B cell (primary cell): Measurements from ENCODE around the gene ANKS1B.

Source experiments
- CTCF ChIP-seq: fragments of 200-600 bp; IDR thresholded peaks from one replicate; pipeline ENCODE4 v1.8.0; 2022; ENCODE audit warnings: antibody characterized with exemption, mild to moderate bottlenecking
- EZH2 ChIP-seq: IDR thresholded peaks from 2 replicates; pipeline ENCODE4 v1.6.1; 2012; ENCODE audit warnings: borderline replicate concordance, low read depth, mild to moderate bottlenecking, moderate library complexity, low read length; ENCODE audit not compliant: insufficient read depth, poor library complexity, severe bottlenecking

DNA sequence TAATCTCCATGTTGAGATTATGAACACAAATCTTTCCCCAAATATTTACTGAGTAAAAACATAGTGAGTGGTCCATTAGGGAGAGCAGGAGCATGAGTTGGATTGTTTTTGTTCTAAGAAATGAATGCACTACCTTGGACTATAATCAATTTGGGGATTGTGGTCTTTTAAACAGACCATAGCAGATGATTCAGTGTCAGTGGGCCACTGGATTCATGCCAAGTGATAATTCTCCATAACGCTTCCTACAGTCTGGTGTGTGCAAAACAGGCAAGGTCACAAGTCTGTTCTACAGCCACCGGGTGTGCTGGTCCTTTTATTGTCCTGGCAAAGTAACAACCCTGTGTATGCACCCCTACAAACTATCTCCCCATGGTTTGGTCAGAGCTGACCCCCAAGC is 1073.3 kb downstream of the ANKS1B start:
- TF ChIP-seq EZH2, result no peak
- no peak for TF ChIP-seq CTCF
